Uterus (tissue), 2 donors: ENCODE measurements around the gene USP31.

ENCODE experiments used
- CTCF ChIP-seq, 4 experiments: fragments of 200-600 bp in 2 of 4; fragments of 450-650 bp in 2 of 4; sonication (generic) in 2 of 4; IDR thresholded peaks; one replicate each; pipeline ENCODE4 v1.5.1; 2016 to 2019; ENCODE audit warnings: antibody characterized with exemption in 4 of 4, mild to moderate bottlenecking in 2 of 4, moderate library complexity in 1 of 4
- POLR2A ChIP-seq, 2 donors: fragments of 450-650 bp; IDR thresholded peaks; one replicate each; pipeline ENCODE4 v1.6.1; 2016; ENCODE audit warnings: antibody characterized with exemption in 2 of 2, mild to moderate bottlenecking in 1 of 2, moderate library complexity in 1 of 2

- no peak for TF ChIP-seq CTCF (IDR thresholded peaks at IDR 0.05)
- no peak for TF ChIP-seq POLR2A (IDR thresholded peaks at IDR 0.05)
Measured at GRCh38 chr16:23137818-23138217, 11.4 kb downstream of the USP31 start.
